GM21423 (cell line): ENCODE measurements around the gene RTF2.

Source experiments
- ATAC-seq: cut with Tn5 transposase; IDR thresholded peaks from one replicate; pipeline ENCODE4 v1.9.1; 2021; ENCODE audit warnings: mild to moderate bottlenecking, moderate library complexity; ENCODE audit not compliant: unreplicated experiment

Gene RTF2, protein sequence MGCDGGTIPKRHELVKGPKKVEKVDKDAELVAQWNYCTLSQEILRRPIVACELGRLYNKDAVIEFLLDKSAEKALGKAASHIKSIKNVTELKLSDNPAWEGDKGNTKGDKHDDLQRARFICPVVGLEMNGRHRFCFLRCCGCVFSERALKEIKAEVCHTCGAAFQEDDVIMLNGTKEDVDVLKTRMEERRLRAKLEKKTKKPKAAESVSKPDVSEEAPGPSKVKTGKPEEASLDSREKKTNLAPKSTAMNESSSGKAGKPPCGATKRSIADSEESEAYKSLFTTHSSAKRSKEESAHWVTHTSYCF

DNA sequence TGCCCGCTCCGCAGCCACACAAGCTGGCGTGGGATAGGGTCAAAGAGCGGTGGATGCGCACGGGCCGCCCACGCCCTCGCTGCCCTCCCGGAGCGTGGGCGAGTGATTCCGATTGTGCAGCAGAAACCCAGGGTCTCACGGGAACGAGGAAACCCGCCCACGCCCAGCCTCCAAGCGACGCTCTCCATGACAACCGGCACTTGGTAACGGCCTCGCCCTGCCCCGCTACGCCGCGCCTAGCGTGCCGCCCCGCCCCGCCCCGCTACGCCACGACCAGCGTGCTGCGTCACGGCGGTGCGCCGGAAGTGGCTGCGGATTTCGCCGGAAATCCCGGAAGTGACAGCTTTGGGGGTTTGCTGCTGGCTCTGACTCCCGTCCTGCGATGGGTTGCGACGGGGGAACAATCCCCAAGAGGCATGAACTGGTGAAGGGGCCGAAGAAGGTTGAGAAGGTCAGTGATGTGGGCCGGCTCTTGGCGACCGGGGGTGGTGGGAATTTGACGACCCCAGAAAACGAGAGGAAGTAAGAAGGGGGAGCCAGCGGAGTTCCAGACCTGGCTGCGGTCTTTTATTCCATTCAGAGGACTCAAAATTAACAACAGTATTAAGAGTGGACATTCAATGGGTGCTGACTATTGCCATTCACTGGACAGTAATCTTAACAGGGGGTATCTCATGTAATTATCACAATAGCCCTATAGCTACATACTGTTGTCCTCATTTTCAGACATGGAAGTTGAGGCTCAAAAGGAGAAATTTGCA is at the start of gene RTF2:
TSS of gene RTF2 (plus strand) at position 312 of the 761 bp plus-strand sequence. CDS start at position 383, 71 bp downstream.
- peak; percentile 99 for ATAC-seq

DNA sequence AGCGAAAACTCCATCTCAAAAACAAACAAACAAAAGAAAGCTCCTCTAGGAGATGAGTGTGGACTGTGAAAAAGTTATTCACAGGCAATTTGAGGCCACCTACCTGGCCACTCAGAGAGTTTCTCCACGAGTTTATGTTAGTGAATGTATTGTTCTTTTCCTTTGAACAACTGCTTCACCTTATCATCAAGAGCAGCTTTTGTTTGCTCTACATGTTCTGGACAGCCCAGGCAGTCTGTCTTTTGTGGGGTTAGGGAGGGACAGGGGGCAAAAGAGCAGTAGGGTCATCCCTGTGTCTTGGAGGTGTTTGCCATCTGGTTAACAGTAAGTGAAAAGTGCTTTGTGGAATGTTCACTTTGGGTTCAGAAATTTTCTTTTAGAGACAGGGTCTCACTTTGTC is 48.4 kb upstream of the RTF2 start:
- ATAC-seq = no peak

GRCh38 chr20:56420940-56421688 is 47.3 kb upstream of the RTF2 start:
- no peak for ATAC-seq

- no peak for ATAC-seq
These were observed 46.2 kb upstream of the RTF2 start for GRCh38 chr20:56422076-56422823.

GRCh38 chr20:56422824-56423189 is 45.6 kb upstream of the RTF2 start:
- no peak for ATAC-seq

DNA sequence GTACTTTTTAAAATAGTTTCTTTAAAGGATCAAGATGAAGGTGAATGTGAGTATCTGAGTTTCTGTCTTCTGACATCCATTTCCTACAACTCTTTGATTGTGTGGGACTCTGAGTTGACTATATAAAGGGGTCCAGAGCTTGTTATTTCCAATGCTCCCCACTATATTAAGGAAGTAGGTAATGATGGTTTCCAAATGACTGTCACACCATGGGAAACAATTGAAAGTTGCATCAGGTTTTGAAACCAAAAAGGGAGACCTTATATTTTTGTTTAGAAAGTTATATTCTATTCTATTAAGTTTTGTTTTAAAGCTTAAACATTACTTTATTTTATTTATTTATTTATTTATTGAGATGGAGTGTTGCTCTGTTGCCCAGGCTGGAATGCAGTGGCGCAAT is 45.2 kb upstream of the RTF2 start:
- ATAC-seq = no peak

DNA sequence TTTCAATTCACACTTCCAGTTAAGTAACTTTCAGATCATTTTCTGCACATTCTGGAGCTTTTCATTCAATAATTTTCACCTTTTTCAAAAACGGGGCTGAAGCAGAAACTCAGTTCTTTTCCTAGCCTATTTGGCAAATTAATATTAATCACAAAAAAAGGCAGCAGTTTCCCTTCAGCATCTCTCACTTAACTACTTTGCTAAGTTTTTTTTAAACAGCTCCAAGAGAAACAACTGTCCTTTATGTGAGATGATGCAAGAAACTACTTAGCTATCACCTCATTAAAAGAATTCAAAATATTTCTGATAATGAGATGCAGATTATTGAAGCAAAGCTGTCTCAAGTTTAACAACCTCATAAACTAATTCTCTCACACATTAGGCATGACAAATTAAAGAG is 44.5 kb upstream of the RTF2 start:
- ATAC-seq = no peak

- no peak for ATAC-seq
These were observed 43.5 kb upstream of the RTF2 start for GRCh38 chr20:56424931-56425330.

- ATAC-seq = no peak
These were observed 42.4 kb upstream of the RTF2 start for GRCh38 chr20:56426026-56426425.

DNA sequence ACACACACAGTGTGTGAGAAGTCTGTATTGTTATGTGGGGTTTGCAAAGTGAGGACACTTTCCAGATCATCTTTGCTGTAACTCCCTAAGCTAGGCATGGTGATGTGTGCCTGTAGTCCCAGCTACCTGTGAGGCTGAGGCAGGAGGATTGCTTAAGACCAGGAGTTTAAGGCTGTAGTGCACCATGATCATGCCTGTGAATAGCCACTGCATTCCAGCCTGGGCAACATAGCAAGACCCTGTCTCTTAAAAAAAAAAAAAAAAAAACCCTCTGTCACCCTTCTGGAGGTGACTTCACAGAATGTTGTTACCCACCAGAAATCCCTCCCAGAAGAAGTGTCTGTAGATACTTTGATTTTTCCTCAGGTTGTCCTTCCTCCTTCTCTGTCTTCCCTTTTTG is 41.5 kb upstream of the RTF2 start:
- ATAC-seq = no peak

GRCh38 chr20:56427797-56428196 is 40.6 kb upstream of the RTF2 start:
- ATAC-seq = no peak

- ATAC-seq = no peak
These were observed 40.0 kb upstream of the RTF2 start for GRCh38 chr20:56428410-56428809.

DNA sequence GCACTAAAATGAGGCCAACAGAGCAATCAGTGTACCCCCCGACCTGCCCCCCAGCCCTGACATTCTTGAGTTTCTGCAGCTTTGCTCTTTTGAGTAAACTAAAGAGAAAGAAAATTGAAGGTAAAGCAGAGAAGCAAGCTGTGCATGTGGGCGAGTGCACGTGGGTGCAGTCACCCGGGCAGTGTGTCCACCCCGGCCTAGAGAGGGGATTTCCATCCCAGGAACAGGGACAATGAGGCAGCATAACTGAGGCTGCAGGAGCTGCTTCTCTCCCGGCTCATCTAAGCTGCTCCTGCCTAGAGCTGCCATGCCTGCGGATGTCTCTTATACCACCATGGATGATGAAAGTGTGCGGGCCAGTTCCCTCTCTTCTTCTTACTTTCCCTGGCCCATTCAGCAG is 39.5 kb upstream of the RTF2 start:
- no peak for ATAC-seq

DNA sequence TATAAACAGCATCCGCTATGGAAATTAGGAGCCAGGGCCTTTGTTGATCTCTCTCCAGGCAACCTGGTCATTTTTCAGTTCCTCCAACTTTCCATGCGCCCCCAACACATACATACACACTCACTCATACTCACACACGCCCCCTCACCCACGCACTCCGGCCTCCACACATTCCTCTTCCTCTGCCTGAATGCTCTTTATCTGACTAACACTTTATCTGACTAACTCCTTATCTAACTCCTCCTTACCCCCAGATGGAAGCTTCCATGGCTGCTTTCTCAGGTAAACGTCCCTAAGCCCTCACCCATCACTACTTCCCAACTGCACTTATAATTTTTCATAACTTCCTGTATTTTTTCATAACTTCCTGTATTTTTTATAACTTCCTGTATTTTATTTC is 38.9 kb upstream of the RTF2 start:
- ATAC-seq = no peak

DNA sequence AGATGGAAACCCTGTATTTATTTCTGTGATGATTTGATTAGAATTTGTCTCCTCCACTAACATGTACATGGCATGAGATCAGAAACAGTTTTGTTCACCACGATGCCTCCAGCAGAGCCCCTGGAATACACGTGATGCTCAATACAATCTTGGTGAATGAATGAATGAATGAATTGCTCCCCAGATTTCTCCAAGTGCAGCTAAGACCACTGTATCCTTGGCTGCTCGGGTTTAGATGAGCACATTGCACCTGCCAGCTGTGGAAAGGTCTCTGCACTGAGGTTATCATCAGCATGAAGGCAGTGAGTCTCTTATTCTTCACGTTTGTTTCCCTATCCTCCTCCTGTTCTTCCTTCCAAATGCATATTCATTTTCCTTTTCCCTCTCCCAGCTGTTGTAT is 38.5 kb upstream of the RTF2 start:
- ATAC-seq = no peak

GRCh38 chr20:56430461-56430860 is 38.0 kb upstream of the RTF2 start:
- ATAC-seq = no peak

DNA sequence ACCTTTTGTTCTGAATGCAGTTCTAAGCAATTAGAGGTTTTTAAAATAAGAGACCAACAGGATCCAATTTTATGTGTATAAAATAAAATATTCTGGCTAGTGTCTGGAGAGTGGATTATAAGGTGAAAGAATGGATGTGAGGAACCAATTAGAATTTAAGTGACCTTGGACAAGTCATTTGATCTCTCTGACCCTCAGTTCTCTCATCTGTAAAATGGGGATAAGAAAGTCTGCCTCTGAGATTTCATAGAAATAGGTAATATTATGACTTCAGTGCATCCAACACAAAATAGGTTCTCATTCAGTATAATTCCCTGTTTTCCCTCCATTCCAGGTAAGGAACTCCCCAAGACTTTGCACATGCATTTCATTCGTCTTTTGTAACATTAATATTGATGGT is 37.5 kb upstream of the RTF2 start:
- no peak for ATAC-seq

- no peak for ATAC-seq
These were observed 37.0 kb upstream of the RTF2 start for GRCh38 chr20:56431471-56431870.

- ATAC-seq = no peak
These were observed 35.1 kb upstream of the RTF2 start for GRCh38 chr20:56433221-56433879.

GRCh38 chr20:56433880-56434255 is 34.6 kb upstream of the RTF2 start:
- ATAC-seq = no peak
